GM21737 (cell line): ENCODE measurements around the gene XPC.

ENCODE experiments used
- ATAC-seq: cut with Tn5 transposase; IDR thresholded peaks from one replicate; pipeline ENCODE4 v1.9.1; 2021; ENCODE audit warnings: mild to moderate bottlenecking, moderate library complexity; ENCODE audit not compliant: unreplicated experiment

Gene XPC

GRCh38 chr3:14208168-14208567 is 29.8 kb upstream of the XPC start:
- ATAC-seq: no peak

GRCh38 chr3:14206548-14207177 is 28.3 kb upstream of the XPC start:
- ATAC-seq: no peak

- no peak for ATAC-seq
Observed at GRCh38 chr3:14204515-14205284, 26.3 kb upstream of the XPC start.

- no peak for ATAC-seq
Observed at GRCh38 chr3:14203521-14204079, 25.2 kb upstream of the XPC start.

GRCh38 chr3:14202874-14203520 is 24.6 kb upstream of the XPC start:
- no peak for ATAC-seq

- ATAC-seq: no peak
Observed at GRCh38 chr3:14201940-14202684, 23.7 kb upstream of the XPC start.

GRCh38 chr3:14200841-14201240 is 22.4 kb upstream of the XPC start:
- ATAC-seq: no peak

GRCh38 chr3:14200276-14200675 is 21.9 kb upstream of the XPC start:
- no peak for ATAC-seq

GRCh38 chr3:14199641-14200040 is 21.2 kb upstream of the XPC start:
- ATAC-seq: no peak

- ATAC-seq: no peak
Observed at GRCh38 chr3:14194865-14195264, 16.5 kb upstream of the XPC start.

- ATAC-seq: no peak
Observed at GRCh38 chr3:14188041-14188754, 9.8 kb upstream of the XPC start.

- ATAC-seq: no peak
Observed at GRCh38 chr3:14186854-14187458, 8.6 kb upstream of the XPC start.

- ATAC-seq: no peak
Observed at GRCh38 chr3:14183015-14183577, 4.7 kb upstream of the XPC start.

GRCh38 chr3:14181253-14181652 is 2.9 kb upstream of the XPC start:
- no peak for ATAC-seq

GRCh38 chr3:14179795-14180194 is 1.4 kb upstream of the XPC start:
- no peak for ATAC-seq

- no peak for ATAC-seq
Observed at GRCh38 chr3:14179114-14179465, 689 bp upstream of the XPC start.

- ATAC-seq: no peak
Observed at GRCh38 chr3:14177580-14178246, 688 bp downstream of the XPC start.

GRCh38 chr3:14175383-14176037 is 2.9 kb downstream of the XPC start:
- ATAC-seq: no peak

- ATAC-seq: no peak
Observed at GRCh38 chr3:14174483-14174882, 3.9 kb downstream of the XPC start.
